Stimulated activated CD8-positive, alpha-beta memory T cell treated with anti-CD3 and anti-CD28 coated beads, Interleukin-12 subunit alpha, Interleukin-12 subunit beta, amount 100 ng/mL, for 24 hours (primary cell): Measurements from ENCODE around the gene FZD8.

ENCODE experiments used
- DNase-seq: peaks from one replicate; pipeline ENCODE4 v3.0.0-alpha.2; 2020; ENCODE audit errors: extremely low read depth

FZD8 gene

DNA sequence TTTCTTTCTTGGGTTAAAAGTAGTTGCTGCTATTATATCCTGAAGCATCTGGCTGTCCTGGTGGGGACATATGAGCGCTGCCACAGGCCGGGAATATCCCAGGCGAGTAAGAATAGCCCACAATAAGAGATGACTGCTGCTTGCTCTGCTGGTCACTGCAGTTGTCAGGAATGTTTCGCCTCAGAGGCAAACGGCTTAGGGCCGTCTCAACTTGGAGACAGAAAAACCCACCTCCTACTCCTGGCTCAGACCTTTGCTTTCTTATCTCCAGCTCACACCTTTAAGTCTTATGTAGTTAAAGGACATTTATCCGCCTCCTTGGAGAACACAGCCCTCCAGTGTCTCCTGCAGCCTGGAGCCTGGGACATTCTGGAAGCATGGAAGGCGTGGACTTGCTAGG, 36.9 kb downstream of the FZD8 start, which contains the start of gene GJD4:
TSS of gene GJD4 (plus strand) at position 151 of the 400 bp plus-strand sequence. CDS start at position 378, 227 bp downstream.
- no peak for DNase-seq

DNA sequence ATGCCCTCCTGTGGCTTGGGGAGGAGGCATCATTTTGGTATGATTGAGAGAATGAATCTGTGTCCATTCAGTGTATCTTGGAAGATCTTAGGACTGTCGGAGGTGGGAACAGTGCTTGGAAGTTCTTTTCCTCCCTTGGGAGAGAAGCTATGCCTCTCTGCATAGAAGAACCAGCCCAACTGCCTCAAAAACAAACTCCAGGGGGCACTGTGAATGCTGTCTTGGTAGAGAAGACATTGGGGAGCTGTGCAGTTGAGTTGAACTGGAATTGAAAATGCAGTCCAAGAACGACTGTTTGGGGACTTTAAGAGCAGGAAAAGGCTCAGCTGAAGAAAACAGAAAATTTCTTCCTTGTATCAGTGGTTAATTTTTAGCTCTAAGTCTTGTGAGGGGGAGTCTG, 41.9 kb downstream of the FZD8 start:
- DNase-seq = no peak

DNA sequence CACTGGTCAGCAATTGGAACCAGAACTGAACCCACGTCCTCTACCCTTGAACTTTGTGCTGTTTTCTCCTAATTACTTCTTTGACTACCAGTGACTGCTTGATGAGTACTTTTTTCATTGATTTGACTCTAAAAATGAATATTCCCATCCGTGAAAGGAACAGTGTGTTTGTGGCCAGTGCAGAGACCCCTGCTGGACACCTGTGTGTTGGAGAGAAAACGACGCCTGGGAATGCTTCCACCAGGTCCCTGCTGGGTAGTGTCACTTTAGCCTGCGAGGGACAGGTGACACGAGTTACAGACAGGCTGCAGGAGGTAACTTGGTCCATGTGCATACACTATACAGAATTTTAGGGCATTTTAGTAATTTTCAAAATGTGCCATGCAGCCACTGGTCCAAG, 43.7 kb downstream of the FZD8 start:
- no peak for DNase-seq

DNA sequence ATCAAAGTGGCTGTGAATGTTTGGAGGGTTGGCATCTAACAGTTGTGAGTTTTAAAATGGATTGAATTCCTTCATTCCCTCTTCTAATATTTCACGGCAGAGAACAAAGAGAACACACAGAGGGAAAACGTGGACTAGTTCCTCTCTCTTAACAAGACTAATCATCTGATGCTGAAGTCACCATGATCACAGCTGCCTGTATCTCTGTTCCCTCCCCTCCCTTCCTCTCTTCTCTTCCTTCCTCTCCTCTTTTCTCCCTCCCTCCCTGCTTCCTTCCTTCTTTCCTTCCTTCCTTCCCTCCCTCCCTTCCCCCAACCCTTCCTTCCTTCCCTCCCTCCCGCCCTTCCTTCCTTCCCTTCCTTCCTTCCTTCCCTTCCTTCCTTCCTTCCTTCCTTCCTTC, 47.0 kb downstream of the FZD8 start:
- DNase-seq = no peak

DNA sequence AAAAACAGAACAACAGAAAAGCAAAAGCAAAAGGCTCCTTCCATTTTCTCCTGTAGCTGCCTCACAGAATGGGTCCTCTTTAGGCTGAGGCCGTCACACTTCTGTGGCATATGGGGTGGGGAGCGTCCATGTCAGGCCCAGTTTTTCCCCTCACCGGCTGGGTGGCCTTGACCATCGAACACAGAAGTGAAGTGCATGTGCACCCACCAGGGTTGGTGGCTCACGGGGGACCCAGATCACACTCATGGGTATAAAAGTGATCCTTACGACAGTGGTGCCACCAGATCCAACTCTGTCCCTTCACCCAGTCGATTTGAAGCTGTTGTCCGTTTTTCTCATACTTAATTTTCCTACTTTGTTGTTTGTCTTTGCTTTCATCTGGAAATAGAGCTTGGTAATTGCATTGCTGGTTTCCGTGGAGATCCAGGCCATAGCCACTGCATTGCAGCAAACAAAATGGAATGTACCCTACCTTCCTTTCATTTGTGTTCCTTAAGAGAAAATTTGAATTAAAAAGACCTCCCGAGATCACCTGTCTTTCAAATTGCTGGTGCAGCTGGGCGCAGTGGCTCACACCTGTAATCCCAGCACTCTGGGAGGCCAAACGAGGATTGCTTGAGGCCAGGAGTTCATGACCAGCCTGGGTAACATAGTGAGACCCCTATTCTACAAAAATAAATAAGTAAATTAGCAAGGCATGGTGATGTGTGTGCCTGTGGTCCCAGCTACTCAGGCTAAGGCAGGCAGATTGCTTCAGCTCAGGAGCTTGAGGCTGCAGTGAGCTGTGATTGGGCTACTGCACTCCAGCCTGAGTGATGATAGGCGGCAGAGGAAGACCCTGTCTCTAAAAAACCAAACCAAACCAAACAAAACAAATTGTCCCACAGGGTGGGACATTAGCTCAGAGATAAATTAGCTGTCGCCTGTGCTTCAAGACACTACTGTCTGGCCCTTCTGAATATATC, 47.7 kb downstream of the FZD8 start:
- DNase-seq = no peak

DNA sequence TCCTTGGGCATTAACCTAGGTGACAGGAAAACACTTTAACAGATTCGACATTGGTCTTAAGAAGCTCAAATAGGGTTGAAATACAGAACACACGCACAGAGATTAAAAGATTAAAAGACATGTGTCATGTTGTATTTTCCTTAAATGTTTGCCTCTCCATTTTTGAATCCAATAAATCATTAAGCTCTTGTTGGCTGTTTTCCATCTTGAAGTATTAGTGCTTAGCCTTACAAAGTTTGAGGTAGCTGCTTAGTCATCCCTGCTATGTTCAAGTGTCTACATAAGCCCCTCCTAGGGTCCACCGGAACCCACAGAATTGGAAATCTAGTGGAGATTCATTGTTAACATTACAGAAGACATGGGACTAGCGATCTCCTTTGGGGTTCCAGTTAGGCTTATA, 49.7 kb downstream of the FZD8 start:
- no peak for DNase-seq

DNA sequence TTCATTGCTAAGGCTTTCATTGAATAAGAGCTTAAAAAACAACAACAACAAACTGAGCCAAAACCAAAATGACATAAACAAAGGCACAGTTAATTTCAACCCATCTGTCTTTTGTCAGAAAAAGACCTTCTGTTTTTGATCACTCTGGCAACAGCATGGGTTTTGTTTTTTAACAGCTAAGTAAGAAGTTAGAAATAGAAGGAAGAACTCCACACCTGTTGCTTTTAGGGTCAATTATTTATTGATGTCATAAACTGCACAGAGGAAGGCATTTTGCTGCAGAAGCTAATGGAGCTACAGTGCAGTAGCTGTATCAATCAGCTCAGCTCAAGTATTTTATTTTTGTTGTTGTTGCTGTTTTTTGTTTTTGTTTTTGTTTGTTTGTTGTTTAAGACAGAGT, 53.3 kb downstream of the FZD8 start:
- no peak for DNase-seq
